Brain microvascular endothelial cell (primary cell): ENCODE measurements around the gene CIROP.

Experiments
- DNase-seq: peaks from one replicate; pipeline ENCODE4 v3.0.0-alpha.2; 2020
- H3K27ac ChIP-seq: fragments of 250-450 bp; sonication (Bioruptor Pico); 2 replicates; pipeline ENCODE4 v1.5.1; 2020; ENCODE audit warnings: mild to moderate bottlenecking, moderate library complexity
- H3K27me3 ChIP-seq: fragments of 250-450 bp; sonication (Bioruptor Pico); replicated peaks from 2 replicates; pipeline ENCODE4 v1.5.1; 2020; ENCODE audit warnings: mild to moderate bottlenecking
- H3K36me3 ChIP-seq: fragments of 250-450 bp; sonication (Bioruptor Pico); replicated peaks from 2 replicates; pipeline ENCODE4 v1.5.1; 2020; ENCODE audit warnings: mild to moderate bottlenecking
- H3K4me3 ChIP-seq: 2 replicates; pipeline ENCODE4 v1.5.1; 2011; ENCODE audit warnings: low read depth, mild to moderate bottlenecking, control low read depth, low read length, moderate library complexity
- in situ Hi-C: cut with HindIII; loops from 2 replicates; pipeline ENCODE4 v1.10.0; 2017; ENCODE audit warnings: low sequenced_read_pairs, low pct_ligation_motif_present
- TF ChIP-seq, protein P1 (sequence below): IDR thresholded peaks from 2 replicates; pipeline ENCODE4 v1.5.1; 2011; ENCODE audit warnings: low read depth, mild to moderate bottlenecking, moderate library complexity, low read length, control low read depth, inconsistent platforms; ENCODE audit errors: missing control alignments

The CIROP gene, protein sequence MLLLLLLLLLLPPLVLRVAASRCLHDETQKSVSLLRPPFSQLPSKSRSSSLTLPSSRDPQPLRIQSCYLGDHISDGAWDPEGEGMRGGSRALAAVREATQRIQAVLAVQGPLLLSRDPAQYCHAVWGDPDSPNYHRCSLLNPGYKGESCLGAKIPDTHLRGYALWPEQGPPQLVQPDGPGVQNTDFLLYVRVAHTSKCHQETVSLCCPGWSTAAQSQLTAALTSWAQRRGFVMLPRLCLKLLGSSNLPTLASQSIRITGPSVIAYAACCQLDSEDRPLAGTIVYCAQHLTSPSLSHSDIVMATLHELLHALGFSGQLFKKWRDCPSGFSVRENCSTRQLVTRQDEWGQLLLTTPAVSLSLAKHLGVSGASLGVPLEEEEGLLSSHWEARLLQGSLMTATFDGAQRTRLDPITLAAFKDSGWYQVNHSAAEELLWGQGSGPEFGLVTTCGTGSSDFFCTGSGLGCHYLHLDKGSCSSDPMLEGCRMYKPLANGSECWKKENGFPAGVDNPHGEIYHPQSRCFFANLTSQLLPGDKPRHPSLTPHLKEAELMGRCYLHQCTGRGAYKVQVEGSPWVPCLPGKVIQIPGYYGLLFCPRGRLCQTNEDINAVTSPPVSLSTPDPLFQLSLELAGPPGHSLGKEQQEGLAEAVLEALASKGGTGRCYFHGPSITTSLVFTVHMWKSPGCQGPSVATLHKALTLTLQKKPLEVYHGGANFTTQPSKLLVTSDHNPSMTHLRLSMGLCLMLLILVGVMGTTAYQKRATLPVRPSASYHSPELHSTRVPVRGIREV

DNA sequence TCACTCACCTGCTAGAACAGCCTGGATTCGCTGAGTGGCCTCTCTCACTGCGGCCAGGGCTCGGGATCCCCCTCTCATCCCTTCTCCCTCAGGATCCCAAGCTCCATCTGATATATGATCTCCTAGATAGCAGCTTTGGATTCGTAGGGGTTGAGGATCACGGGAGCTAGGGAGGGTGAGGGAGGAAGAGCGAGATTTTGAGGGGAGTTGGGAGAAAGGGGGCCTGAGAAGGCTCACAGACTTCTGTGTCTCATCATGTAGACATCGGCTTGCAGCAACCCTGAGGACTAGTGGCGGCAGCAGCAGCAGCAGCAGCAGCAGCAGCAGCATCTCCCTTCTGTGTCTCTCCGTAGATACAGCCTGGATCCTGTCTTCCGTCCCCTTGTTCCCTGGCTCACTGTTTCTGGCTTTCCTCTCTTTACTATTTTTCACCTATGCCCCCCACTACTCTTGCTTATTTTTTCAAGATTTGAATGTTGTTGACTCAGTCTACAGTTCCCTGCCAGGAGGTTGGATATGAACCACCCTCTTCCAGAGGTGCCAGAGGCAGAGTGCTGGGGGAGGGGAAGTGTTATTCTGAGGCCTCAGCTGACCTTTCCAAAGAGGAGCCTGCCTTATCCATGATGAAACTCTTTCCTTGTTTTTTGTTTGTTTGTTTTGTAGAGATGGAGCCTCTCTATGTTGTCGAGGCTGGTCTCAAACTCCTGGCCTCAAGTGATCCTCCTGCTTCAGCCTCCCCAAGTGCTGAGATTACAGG lies at the start of gene CIROP:
Gene CIROP, minus strand, starts transcription at position 399 of the 757 bp plus-strand sequence. Its CDS starts 69 bp downstream, at position 330.
- H3K36me3 ChIP-seq: no peaks in the 10 kb centered on the region
- no peak for DNase-seq
- in situ Hi-C loops: no loop called here
- TF ChIP-seq, protein P1, sequence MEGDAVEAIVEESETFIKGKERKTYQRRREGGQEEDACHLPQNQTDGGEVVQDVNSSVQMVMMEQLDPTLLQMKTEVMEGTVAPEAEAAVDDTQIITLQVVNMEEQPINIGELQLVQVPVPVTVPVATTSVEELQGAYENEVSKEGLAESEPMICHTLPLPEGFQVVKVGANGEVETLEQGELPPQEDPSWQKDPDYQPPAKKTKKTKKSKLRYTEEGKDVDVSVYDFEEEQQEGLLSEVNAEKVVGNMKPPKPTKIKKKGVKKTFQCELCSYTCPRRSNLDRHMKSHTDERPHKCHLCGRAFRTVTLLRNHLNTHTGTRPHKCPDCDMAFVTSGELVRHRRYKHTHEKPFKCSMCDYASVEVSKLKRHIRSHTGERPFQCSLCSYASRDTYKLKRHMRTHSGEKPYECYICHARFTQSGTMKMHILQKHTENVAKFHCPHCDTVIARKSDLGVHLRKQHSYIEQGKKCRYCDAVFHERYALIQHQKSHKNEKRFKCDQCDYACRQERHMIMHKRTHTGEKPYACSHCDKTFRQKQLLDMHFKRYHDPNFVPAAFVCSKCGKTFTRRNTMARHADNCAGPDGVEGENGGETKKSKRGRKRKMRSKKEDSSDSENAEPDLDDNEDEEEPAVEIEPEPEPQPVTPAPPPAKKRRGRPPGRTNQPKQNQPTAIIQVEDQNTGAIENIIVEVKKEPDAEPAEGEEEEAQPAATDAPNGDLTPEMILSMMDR: no peak
- no peak within 1 kb of the TSS for H3K4me3 ChIP-seq
- H3K27me3 ChIP-seq: no peaks in the 10 kb centered on the region
- H3K27ac ChIP-seq: no peak within 1 kb of the TSS

DNA sequence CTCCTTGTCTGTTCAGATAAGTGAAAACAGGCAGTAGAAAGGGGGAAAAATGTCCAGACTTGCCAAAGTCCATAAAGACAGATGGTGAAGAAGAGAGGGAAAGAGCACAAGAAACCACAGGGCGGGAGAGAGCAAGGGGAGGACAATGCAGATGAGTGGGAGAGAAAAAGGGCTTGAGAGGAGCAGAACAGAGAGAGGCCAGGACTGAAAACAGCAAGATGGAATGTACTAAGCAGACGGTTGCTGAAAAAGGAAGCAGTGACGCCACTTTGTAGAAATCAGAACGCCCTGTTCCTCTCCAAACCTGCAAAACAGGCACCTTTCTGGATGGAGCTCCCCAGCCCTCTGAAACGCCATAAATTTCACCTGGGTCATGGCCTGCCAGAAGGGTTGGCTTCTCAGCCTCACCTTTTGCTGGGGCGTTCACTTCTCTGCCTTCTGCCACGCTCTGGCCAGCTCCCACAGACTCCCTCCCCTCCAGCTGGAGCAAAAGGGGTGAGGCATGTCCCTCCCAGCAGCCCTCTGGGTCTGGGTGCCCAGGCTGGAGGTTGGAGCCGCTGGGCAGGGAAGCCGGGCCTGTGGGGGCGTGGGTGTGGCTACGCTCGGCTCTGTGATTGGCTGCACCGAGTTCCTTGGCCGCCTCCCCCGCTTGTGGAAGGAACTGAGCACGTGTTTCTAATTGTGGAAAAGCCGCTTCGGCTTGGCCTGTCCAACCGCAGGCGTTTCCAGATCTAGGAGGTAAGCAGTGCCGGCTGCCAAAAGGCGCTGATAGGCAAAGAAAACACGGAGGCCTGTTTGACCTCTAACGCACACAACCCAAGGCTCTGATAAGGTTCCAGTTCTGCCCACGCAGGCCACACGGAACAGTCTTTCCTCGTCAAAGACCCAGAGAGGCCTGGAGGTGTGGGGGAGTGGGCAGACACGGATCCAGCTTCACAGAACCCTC lies 49.3 kb upstream of the CIROP start:
- in situ Hi-C loops: no loop called here
- Histone ChIP-seq H3K36me3 (no peaks in the 10 kb centered on the region), H3K27me3 (peaks cover 3% of the 10 kb centered on the region), H3K27ac (no peak overlapping the region), H3K4me3 (no peak overlapping the region)
- TF ChIP-seq, protein P1: no peak
- peak; percentile 13 for DNase-seq

GRCh38 chr14:23151342-23151741 lies 46.6 kb upstream of the CIROP start:
- Histone ChIP-seq H3K27ac (no peak overlapping the region), H3K36me3 (no peaks in the 10 kb centered on the region), H3K27me3 (peaks cover 3% of the 10 kb centered on the region), H3K4me3 (no peak overlapping the region)
- in situ Hi-C loops: no loop called here
- no peak for DNase-seq
- TF ChIP-seq, protein P1: no peak

DNA sequence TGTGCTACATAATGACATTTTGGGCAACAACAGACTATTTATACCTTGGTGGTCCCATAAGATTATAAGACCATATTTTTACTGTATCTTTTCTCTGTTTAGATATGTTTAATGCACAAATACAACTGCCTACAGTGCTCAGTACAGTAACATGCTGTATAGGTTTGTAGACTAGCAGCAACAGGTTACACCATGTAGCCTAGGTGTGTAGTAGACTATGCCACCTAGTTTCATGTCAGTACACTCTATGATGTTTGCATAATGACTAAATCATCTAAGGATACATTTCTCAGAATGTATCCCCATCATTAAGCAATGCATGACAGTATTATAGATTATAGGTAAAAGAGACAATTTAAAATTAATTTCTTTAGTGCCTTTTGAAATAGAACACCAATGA lies 45.0 kb upstream of the CIROP start:
- TF ChIP-seq, protein P1: no peak

DNA sequence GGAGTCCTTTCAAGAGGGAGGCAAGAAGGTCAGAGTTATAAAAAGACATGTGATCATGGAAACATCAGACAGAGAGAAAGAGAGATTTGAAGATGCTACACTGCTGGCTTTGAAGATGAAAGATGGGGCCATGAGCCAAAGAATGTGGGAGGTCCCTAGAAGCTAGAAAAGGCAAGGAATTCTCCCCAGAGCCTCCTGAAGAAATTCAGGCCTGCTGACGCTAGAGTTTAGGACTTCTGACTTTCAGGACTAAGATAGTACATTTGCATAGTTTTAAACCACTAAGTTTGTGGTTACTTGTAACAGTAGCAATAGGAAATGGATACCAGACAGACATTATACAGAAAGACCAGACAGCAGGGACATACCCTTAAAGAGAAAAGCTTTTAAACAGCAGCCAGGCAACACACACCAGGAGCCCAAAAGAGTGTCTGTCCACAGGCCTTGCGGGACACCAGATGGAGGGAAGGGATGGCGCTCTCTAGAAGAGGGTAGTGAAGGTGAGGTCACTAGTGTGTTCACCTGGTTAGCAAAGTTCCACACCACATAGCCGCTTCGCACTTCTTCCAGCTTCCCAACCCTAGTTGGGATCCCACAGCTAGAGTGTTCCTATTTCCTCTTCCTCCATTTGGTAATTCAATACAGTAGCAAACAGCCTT lies 43.9 kb upstream of the CIROP start:
- TF ChIP-seq, protein P1: no peak
- Histone ChIP-seq H3K27me3 (peaks cover 4% of the 10 kb centered on the region), H3K4me3 (no peak overlapping the region), H3K27ac (no peak overlapping the region), H3K36me3 (no peaks in the 10 kb centered on the region)
- no peak for DNase-seq
- in situ Hi-C loops: no loop called here

More for the DNA sequence above, 45.0 kb upstream of the CIROP start:
- in situ Hi-C loops: no loop called here
- H3K27me3 ChIP-seq: peaks cover 3% of the 10 kb centered on the region
- H3K27ac ChIP-seq: no peak overlapping the region
- H3K4me3 ChIP-seq: no peak overlapping the region
- no peaks in the 10 kb centered on the region for H3K36me3 ChIP-seq
- DNase-seq: no peak
